Measurements from ENCODE around the gene TMED6.

The TMED6 gene

DNA sequence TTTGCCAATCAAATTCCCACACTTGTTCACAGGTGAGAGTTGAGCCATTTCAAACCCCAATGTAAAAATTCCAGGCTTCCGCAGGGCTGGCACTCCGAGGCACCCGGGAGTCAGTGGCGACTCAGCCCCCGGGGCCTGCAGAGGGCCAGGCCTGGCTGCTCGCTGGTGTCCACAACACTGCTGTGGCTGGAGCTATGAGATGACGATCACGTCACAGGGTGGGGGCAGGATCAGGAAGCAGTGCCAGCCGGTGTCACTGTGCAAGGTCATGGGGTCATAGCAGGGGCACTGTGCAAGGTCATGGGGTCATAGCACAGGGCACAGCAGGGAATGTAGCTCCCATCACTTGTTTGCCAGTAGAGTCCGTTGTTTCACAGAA is 32.7 kb downstream of the TMED6 start:
- TF ChIP-seq CTCF (conservative IDR thresholded peaks at IDR 0.05; ENCODE audit: low read depth, low read length) = no peak
- no peak overlapping the region for H3K4me3 ChIP-seq (ENCODE audit: low read depth, low read length)
- DNase-seq (ENCODE audit: low read depth) = no peak

- no peak for DNase-seq (ENCODE audit: low read depth)
- H3K4me3 ChIP-seq (ENCODE audit: low read depth, low read length) = no peak overlapping the region
- TF ChIP-seq CTCF (conservative IDR thresholded peaks at IDR 0.05; ENCODE audit: low read depth, low read length) = no peak
Observed at GRCh38 chr16:69318177-69318910, 33.2 kb downstream of the TMED6 start.

DNA sequence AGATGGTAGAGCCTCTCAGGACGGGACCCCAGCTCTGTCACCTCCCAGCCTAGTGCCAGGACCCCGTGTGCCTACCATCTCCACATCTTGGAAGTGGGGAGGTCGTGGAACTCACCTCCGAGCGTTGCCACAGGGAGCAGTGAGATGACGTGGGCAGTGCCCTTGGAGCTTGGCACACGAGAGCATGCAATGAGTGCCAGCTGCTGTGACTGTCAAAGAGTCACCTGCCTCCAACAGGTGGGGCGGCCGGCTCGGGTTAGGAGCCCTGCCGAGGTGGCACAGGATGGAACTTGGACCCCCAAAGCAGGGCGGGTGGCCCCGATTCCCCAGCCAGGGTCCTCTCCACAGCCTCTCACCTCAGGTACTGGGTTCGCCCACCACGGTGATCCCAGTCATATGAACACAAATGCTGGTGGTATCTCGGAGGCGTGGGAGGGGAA is 35.0 kb downstream of the TMED6 start:
- TF ChIP-seq CTCF (conservative IDR thresholded peaks at IDR 0.05; ENCODE audit: low read depth, low read length) = no peak
- no peak for DNase-seq (ENCODE audit: low read depth)
- H3K4me3 ChIP-seq (ENCODE audit: low read depth, low read length) = no peak overlapping the region

DNA sequence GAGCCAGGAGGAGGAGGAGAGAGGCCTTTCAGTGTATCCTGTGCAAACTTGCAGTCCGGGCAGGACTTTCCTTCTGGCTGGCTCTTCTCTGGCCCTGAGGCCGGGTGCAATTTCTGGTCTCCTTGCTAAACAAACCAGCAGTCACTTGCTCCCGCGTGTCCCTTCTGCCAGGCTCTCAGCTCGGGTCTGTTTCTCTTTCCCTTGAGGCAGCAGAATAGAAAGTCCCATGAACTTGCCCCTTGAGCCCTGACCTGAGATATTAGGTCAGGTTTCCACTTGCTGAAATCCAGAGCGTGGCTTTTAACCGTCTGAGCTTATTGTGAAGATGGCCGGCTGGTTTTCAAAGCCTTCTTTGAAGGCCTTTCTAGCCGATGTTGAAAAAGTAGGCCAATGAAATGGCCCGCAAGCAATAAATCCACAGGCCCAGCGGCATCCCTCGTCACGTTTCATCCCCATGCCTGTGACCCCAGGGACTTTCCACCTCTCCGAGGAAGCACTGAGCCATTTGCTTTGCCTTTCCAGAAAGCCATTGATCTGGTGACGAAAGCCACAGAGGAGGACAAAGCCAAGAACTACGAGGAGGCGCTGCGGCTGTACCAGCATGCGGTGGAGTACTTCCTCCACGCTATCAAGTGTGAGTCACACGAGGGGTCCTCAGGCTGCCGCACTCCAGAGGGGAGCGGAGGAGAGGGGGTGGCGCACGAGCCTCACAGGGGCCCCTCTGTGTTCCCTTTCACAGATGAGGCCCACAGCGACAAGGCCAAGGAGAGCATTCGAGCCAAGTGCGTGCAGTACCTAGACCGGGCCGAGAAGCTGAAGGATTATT is 35.9 kb downstream of the TMED6 start:
- DNase-seq (ENCODE audit: low read depth) = no peak
- no peak for TF ChIP-seq CTCF (conservative IDR thresholded peaks at IDR 0.05; ENCODE audit: low read depth, low read length)
- no peak overlapping the region for H3K4me3 ChIP-seq (ENCODE audit: low read depth, low read length)

- no peak overlapping the region for H3K4me3 ChIP-seq (ENCODE audit: low read depth, low read length)
- TF ChIP-seq CTCF (conservative IDR thresholded peaks at IDR 0.05; ENCODE audit: low read depth, low read length) = no peak
Observed at GRCh38 chr16:69314534-69314933, 37.1 kb downstream of the TMED6 start.

GRCh38 chr16:69313469-69313868 is 38.1 kb downstream of the TMED6 start:
- DNase-seq (ENCODE audit: low read depth) = no peak
- TF ChIP-seq CTCF (conservative IDR thresholded peaks at IDR 0.05; ENCODE audit: low read depth, low read length) = no peak
- no peak overlapping the region for H3K4me3 ChIP-seq (ENCODE audit: low read depth, low read length)

More at GRCh38 chr16:69314534-69314933, 37.1 kb downstream of the TMED6 start:
- no peak for DNase-seq (ENCODE audit: low read depth)
